Stimulated activated CD4-positive, alpha-beta T cell treated with anti-CD3 and anti-CD28 coated beads, Interleukin-1b, Interleukin-23, amount 100 ng/mL, for 24 hours (primary cell): Measurements from ENCODE around the gene ZSCAN26.
"Not testable (repeated sequence)": the region's sequence is repeated elsewhere in the genome, so short reads cannot be mapped to it uniquely, and the experiment has no call there.

ENCODE experiments used
- DNase-seq, 4 experiments: peaks; one replicate each; pipeline ENCODE4 v3.0.0-alpha.2; 2020; ENCODE audit warnings: low read depth in 4 of 4, low spot score in 1 of 4

Gene ZSCAN26

GRCh38 chr6:28315628-28316027, 48.7 kb downstream of the ZSCAN26 start:
- no peak for DNase-seq

- not testable (repeated sequence) for DNase-seq
Measured at GRCh38 chr6:28317866-28318265, 50.9 kb downstream of the ZSCAN26 start.

DNA sequence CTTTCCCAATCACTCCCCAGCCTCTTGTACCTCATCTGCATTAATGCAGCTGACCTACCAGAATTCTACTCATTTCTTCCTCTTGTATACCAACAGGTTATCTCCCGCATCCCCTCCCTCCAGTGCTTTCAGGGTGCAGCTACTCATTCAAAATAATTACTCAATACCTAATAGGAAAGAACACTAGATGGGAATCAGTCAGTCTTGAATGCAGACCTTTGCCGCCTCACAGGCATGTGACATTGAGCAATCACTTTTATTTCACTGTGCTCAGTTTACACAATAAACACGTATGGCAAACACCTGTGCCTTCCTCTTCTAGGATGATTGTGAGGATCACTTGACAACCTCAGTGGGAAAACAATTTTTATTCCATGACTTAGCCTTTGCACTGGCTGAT, 55.7 kb downstream of the ZSCAN26 start:
- DNase-seq = no peak

DNA sequence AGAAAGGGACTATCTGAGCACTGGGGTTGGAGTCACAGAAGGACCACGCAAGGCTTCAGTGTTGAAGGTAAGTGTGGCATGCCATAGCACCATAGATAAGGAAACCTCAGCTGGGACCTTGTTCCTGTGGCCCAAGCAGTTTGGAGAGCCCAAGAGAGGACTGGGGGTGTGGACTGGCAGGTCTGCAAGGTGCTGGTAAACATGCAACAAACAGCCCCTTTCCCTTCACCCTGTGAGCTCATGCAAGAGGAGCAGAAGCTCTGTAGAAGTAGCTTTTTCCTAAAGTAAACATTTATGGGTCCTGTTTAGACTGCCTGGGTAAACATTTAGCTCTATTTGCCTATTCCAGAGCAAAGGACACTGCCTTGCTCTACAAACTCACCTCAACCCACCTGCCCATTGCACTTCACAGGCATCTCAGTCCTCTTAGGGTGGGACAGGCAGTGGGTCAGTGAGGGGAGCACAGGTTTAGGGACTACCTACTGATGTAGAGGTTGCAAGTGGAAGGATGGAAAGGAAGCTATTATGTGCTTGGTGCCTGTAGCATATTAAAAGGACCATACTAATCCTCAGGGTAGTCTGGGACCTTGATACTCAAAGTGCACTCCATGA, 57.0 kb downstream of the ZSCAN26 start:
- no peak for DNase-seq

DNA sequence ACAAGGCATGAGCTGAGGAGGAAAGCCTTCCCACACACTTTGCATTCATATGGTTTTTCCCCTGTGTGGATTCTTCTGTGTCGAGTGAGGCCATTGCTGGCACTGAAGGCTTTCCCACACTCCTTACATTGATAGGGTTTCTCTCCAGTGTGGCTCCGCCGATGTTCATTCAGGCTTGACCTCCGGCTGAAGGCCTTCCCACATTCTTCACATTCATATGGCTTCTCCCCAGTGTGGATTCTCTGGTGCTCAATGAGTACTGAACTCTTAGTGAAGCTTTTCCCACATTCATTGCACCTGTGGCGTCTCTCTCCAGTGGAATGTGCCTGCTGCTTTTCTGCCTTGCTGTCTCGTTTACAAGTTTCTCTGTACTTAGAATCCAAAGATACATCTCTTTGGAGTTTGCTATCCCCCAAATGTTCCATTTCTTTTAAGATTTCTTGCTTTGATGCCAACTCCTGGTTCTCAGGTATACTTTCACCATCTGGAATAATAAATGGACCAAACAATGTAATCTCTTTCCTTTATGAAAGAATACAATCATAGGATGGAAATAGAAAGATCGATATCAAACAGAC, 59.5 kb downstream of the ZSCAN26 start:
- DNase-seq = no peak
